GM12865 (cell line): ENCODE results near the gene BCL10.

Experiments
- DNase-seq: peaks from one replicate; pipeline ENCODE4 v3.0.0; 2010; ENCODE audit warnings: low read depth
- H3K4me3 ChIP-seq: 2 replicates; pipeline ENCODE4 v1.5.1; 2011; ENCODE audit warnings: mild to moderate bottlenecking, low read depth, low read length, control low read depth
- CTCF ChIP-seq: IDR thresholded peaks from 2 replicates; pipeline ENCODE4 v1.5.1; 2011; ENCODE audit warnings: low read length, control low read depth, low read depth, inconsistent platforms; ENCODE audit not compliant: insufficient read depth; ENCODE audit errors: missing control alignments

BCL10 gene

DNA sequence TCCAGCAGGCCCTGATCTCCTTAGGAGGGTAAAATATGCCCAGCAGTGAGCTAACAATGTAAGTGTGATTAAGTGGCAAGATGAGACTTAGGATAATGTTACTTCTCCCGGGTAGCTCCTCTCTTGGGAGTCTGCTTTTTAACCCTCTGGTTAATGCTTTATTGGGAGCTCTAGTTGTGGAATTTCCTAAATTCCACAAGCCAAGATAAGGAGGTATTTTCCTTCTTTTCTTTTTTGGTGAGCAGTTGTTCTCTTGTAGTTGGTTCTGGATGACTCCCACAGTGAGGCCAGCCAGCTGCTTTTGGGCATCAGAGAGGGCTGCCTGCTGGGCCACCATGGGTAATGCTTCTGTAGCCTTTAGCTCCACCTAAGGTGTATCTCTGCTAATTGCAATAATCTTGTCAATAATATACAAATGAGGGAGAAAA lies 36.2 kb downstream of the BCL10 start:
- DNase-seq = peak; percentile 41
- TF ChIP-seq CTCF = peak; percentile 12
- H3K4me3 ChIP-seq = no peak overlapping the region

DNA sequence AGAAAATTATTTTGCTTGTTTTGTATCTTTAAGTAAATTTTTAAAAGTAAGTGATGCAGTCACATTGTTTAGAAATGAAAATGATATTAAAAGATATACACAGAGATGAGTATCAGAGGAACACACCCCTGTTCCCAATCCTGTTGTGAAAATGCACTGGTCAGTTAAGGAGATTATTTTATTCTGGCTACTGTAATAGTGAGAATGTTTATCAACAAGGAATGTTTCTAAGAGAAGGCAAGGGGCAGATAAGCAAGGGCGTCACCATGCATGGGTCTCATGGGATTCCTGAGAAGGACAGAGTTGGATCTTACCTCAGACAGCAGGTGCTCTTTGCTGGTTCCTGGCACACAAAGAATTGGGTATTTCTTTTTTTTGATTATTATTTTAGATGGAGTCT lies 38.8 kb downstream of the BCL10 start:
- TF ChIP-seq CTCF = no peak
- no peak for DNase-seq
- H3K4me3 ChIP-seq = no peak overlapping the region

DNA sequence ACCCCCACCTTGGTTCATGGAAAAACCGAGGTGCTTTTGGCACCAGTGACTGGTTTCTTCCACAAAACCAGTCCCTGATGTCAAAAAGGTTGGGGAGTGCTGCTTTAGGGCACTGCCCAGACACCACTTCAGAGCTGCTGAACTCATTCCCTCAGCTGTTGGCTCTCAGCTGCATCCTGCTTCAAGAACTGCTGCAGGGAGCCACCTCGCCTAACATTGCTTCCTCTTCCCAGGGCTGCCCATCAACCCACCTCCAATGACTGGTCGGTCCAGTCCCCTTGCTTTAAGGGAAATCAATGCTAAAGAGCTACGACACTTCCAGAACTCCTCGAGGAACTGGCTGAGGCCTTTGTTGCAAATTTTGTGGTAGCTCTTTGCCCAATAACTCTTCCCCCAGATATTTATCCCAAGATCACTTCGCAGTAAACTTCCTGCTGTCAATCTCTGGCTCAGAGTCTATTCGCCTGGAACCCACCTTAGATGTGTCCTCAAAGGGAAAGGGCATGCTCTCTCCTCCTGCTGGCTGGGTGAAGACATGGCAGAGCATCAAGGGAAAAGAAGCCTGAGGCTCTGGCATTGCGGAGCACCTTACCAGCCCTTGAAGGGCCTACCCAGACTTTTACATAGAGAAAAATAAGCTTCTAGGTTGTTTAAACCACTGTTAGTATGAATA lies 46.0 kb downstream of the BCL10 start:
- no peak overlapping the region for H3K4me3 ChIP-seq
- TF ChIP-seq CTCF = peak; percentile 22
- DNase-seq = peak; percentile 13

DNA sequence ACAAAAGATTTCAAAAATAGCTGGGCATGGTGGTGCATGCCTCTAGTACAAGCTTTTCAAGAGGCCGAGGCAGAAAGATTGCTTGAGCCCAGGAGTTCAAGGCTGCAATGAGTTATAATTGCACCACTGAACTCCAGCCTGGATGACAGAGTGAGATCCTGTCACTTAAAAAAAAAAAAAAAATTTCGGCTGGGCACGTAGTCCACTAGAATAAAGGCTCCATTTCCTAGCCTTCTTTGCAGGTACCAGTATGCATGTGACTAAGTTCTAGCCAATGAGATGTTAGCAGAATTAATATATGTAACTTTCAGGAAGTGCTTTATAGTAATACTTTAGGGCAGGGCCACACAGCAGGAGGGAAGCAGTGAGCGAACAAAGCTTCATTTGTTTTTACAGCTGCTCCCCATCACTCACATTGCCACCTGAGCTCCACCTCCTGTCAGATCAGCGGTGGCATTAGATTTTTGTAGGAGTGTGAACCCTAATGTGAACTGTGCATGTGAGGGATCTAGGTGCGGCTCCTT lies 46.8 kb downstream of the BCL10 start:
- H3K4me3 ChIP-seq = no peak overlapping the region
- no peak for DNase-seq
- TF ChIP-seq CTCF = no peak

GRCh38 chr1:85228972-85229371 lies 47.5 kb downstream of the BCL10 start:
- H3K4me3 ChIP-seq = no peak overlapping the region
- DNase-seq = no peak
- no peak for TF ChIP-seq CTCF

DNA sequence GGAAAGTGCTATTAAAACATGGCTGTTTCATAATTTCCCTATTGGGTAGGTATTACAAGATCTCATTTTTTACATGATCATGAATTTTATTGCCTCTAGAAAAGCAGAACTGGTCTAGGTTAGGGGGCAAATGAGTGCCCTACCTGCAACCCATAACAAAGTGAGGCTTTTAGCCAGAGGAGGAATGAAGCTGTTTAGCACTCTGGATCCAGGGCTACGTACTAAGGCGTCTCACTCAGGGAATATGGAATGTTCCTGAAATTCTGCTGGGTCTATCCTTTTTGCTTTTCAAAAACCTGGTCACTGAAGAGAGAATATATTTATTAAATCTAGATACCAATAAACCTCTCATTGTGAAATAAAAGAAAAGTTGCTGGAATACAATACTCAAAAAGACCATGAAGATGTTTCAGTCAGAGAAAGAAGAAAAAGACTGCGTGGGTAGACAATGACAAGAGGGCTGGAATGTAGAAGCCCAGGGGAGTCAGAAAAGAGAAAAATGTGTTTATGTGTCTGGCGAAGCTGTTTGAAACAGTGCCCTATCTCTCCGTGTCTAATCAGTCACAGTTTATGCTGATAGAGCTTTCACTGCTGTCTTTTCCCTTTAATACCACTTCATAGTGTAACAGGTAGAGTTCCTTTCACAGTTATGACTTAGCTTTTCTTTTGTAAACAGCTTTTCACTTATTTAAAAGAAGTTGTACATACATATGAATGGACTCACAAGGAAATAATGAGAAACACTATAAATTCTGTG lies 50.6 kb downstream of the BCL10 start:
- no peak for DNase-seq
- H3K4me3 ChIP-seq = no peak overlapping the region
- no peak for TF ChIP-seq CTCF
